Body of pancreas (tissue), 2 donors: ENCODE measurements around the gene DIP2B. TPM values are rescaled to one million over a fixed set of nuclear protein-coding genes. Genes with fewer than 3 reads are reported as not detected.

Experiments
- small RNA-seq: library from RNA; depleted of rRNA; stranded (forward); fragments of <200 nt; gene quantifications from one replicate; pipeline ENCODE3, GENCODE V24; 2016
- total RNA-seq, 2 donors: library from RNA; depleted of rRNA; stranded (reverse); fragments of >200 nt; gene quantifications; one replicate each; pipeline ENCODE4 v1.1.0, GENCODE V29; 2016

Gene DIP2B
- total RNA-seq, 2 donors from 2014 or later = 15.8 to 28.7 TPM

Small RNAs within 50 kb of the gene (small RNA-seq; reads per million reads assigned to genes)
- gene RF00019 (not detected), gene RNU6-238P (not detected), gene RNU6-769P (not detected)

Other genes starting within 250 kb of the DIP2B start
- 10 to 100 TPM; 48.8 to 53.4 TPM for gene LIMA1, start 221.5 kb upstream of the DIP2B start, total RNA-seq
- not detected for gene FAM186A, start 108.4 kb upstream of the DIP2B start, total RNA-seq
- gene LARP4, start 104.1 kb upstream of the DIP2B start, total RNA-seq = 10 to 100 TPM; 21.5 to 24.4 TPM